ENCODE results near the gene DAPK2. TPM values are rescaled to one million over a fixed set of nuclear protein-coding genes. Genes with fewer than 3 reads are reported as not detected.

The DAPK2 gene
- total and polyA plus RNA-seq, 2 of the 13 experiments (the other 11 are each of a cell fraction or from before 2014, with no cell fraction given), result 0.33 to 0.63 TPM

- TF ChIP-seq ZNF513 (CRISPR knock-in tag; conservative IDR thresholded peaks at IDR 0.05) (no peak), ZNF367 (CRISPR knock-in tag; IDR thresholded peaks at IDR 0.05; ENCODE audit: borderline replicate concordance) (no peak), ZNF639 (CRISPR knock-in tag; conservative IDR thresholded peaks at IDR 0.05) (no peak; the same call in 1 of the 2 replicates), PAX8 (CRISPR knock-in tag; IDR thresholded peaks at IDR 0.05; ENCODE audit: borderline replicate concordance) (no peak), MBD4 (IDR thresholded peaks at IDR 0.05; ENCODE audit: borderline replicate concordance, low read length) (no peak), SALL1 (CRISPR knock-in tag; IDR thresholded peaks at IDR 0.05) (peak; percentile 63), NR2C2 (CRISPR knock-in tag; IDR thresholded peaks at IDR 0.05; ENCODE audit: borderline replicate concordance) (peak; percentile 81), SNAPC5 (CRISPR knock-in tag; IDR thresholded peaks at IDR 0.05; ENCODE audit: borderline replicate concordance) (no peak), ZNF7 (CRISPR knock-in tag; IDR thresholded peaks at IDR 0.05) (no peak), ATF3 (CRISPR knock-in tag; IDR thresholded peaks at IDR 0.05) (no peak), ZNF446 (CRISPR knock-in tag; IDR thresholded peaks at IDR 0.05) (no peak), ZNF564 (CRISPR knock-in tag; IDR thresholded peaks at IDR 0.05) (no peak), GATA4 (IDR thresholded peaks at IDR 0.05; ENCODE audit: borderline replicate concordance, low read depth) (0 out of 2 replicates have a peak, but pooled peaks have one; percentile 41), MZF1 (CRISPR knock-in tag; IDR thresholded peaks at IDR 0.05; ENCODE audit: borderline replicate concordance) (no peak), HNF1A (IDR thresholded peaks at IDR 0.05; ENCODE audit: low read depth) (no peak; the same call in 1 of the 2 replicates), HNF1A (CRISPR knock-in tag; IDR thresholded peaks at IDR 0.05; ENCODE audit: borderline replicate concordance) (peak; percentile 34; the same call in 1 of the 2 replicates), RARA (CRISPR knock-in tag; IDR thresholded peaks at IDR 0.05) (peak; percentile 4; the same call in 1 of the 2 replicates), ZNF296 (CRISPR knock-in tag; conservative IDR thresholded peaks at IDR 0.05) (no peak), ZSCAN31 (CRISPR knock-in tag; IDR thresholded peaks at IDR 0.05; ENCODE audit: low read depth) (peak; percentile 66), ATF4 (CRISPR knock-in tag; IDR thresholded peaks at IDR 0.05) (peak in 1 of 2 experiments; percentile 67; a peak in 2 of 4 replicates), SCMH1 (CRISPR knock-in tag; IDR thresholded peaks at IDR 0.05; ENCODE audit: borderline replicate concordance) (no peak)
These were observed 47.5 kb upstream of the DAPK2 start, which contains the start of gene CIAO2A (continued) for GRCh38 chr15:64093627-64094417.

All from HepG2 (cell line).